Measurements from ENCODE around the gene IMP3. TPM values are rescaled to one million over a fixed set of nuclear protein-coding genes. Genes with fewer than 3 reads are reported as not detected.

IMP3 gene
- total RNA-seq, 1 experiment from 2014 or later = 123 TPM

GRCh38 chr15:75673426-75674235 lies 33.6 kb upstream of the IMP3 start:
- in situ Hi-C loops (cut with HindIII; ENCODE audit: low sequenced_read_pairs) = no loop called here
- DNase-seq (ENCODE audit: low spot score) = peak; percentile 34

- in situ Hi-C loops (cut with HindIII; ENCODE audit: low sequenced_read_pairs) = no loop called here
- DNase-seq (ENCODE audit: low spot score) = no peak
These were observed 32.8 kb upstream of the IMP3 start for GRCh38 chr15:75672646-75673425.

- DNase-seq (ENCODE audit: low spot score) = no peak
- in situ Hi-C loops (cut with HindIII; ENCODE audit: low sequenced_read_pairs) = no loop called here
These were observed 31.9 kb upstream of the IMP3 start for GRCh38 chr15:75671730-75672602.

GRCh38 chr15:75669879-75670212 lies 29.8 kb upstream of the IMP3 start:
- DNase-seq (ENCODE audit: low spot score) = no peak
- in situ Hi-C loops (cut with HindIII; ENCODE audit: low sequenced_read_pairs) = no loop called here

DNA sequence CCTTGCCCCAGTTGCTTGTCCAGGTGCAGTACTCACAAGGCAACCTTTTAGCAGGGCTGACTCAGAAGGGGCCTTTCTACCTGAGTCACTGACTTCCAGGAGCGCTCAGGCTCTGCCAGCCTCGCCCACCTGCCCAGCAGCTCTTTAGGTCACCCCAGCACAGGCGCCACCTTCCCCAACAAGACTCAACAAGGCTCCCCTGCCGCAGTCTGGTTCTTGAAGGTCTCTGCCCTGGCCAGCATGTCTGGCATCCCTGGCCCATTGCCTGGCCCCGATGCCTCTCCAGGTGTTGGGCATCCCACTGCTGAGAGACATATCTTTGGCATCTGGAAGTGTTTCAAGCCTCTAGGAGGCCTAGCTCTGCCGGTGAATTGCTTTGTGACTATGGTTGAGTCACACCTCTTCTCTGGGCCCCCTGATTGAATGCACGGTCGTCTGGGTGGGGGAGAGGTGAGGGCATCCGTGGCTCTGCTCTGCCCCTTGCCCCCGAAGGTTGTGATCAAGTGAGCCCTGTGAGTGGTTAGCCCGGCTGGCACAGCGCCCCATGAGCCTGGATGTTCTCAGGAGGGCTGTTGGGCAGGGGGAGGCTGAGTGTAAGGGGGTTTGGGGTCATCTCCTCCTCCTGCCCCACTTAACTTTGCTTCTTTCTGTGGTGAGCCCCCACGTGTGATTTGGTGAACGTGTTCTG lies 29.3 kb upstream of the IMP3 start:
- in situ Hi-C loops (cut with HindIII; ENCODE audit: low sequenced_read_pairs) = no loop called here
- DNase-seq (ENCODE audit: low spot score) = no peak

- in situ Hi-C loops (cut with HindIII; ENCODE audit: low sequenced_read_pairs) = no loop called here
- DNase-seq (ENCODE audit: low spot score) = no peak
These were observed 26.9 kb upstream of the IMP3 start for GRCh38 chr15:75666823-75667501.

GRCh38 chr15:75663931-75664421 lies 24.0 kb upstream of the IMP3 start:
- in situ Hi-C loops (cut with HindIII; ENCODE audit: low sequenced_read_pairs) = no loop called here
- DNase-seq (ENCODE audit: low spot score) = no peak

DNA sequence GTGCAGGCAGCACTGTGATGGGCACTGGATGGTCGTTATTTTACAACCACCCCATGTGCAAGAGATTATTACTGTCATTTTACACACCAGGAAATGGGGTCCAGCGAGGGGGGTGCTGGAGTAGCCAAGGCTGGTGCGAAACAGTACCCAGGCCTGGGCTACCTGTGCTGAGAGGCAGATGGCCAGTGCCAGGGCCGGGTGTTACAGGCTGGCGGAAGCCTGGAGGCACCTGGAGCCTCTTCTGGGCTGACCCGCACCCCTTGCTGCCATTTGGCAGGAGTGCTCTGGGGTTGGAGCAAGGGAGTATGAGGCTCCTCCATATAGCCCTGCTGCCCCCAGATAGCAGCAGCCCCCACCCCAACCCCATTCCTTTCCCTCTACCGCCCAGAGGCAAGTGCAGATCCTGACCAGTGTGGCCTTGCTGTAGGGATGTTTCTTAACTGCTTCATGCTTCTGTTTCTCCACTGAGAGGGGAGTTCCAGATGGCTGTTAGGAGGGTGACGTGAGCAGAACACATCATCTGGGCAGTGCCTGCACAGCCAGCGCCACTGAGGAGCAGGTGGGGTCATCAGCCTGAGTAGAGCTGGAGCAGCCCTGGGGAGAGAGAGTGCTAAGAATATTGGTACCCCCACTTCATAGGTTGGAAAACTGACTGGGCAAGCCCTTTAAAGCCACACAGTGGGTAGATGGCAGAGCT lies 22.9 kb upstream of the IMP3 start:
- in situ Hi-C loops (cut with HindIII; ENCODE audit: low sequenced_read_pairs) = no loop called here

GRCh38 chr15:75661756-75662140 lies 21.7 kb upstream of the IMP3 start:
- in situ Hi-C loops (cut with HindIII; ENCODE audit: low sequenced_read_pairs) = no loop called here
- DNase-seq (ENCODE audit: low spot score) = no peak

More for the DNA sequence above, 22.9 kb upstream of the IMP3 start:
- DNase-seq (ENCODE audit: low spot score) = no peak

- no peak for DNase-seq (ENCODE audit: low spot score)
- in situ Hi-C loops (cut with HindIII; ENCODE audit: low sequenced_read_pairs) = no loop called here
These were observed 21.2 kb upstream of the IMP3 start for GRCh38 chr15:75661100-75661755.

GRCh38 chr15:75659928-75660645 lies 20.1 kb upstream of the IMP3 start:
- in situ Hi-C loops (cut with HindIII; ENCODE audit: low sequenced_read_pairs) = no loop called here
- DNase-seq (ENCODE audit: low spot score) = no peak

DNA sequence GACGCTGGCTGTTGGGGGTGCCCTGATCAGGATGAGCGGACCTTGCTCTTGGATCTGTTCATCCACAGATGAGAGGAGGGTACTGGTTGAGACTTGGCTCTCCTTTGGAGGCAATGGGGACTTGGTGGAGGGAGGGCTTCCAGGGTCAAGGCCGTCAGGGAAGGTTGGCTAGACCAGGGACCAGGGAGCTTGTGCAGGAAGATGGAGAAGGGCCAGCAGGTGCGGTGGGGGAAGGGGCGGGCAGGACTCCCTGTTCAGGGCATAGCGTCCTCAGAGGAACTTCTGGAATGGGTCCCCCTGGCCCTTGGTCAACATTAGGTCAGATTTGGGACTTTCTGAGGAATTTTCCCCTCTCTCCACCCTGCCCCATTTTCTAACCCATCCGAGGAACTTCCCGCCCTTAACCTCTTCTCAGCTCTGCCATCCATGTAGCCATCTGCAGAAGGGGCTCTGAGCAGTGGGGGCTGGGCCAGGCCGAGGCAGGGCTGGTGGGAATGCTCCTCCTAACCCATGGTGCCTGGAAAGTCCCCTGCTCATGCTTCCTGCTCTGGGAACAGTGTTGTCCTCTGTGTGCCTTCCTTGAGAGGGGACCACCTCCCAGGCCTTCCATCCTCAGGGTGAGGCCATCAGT lies 19.2 kb upstream of the IMP3 start:
- in situ Hi-C loops (cut with HindIII; ENCODE audit: low sequenced_read_pairs) = no loop called here
- DNase-seq (ENCODE audit: low spot score) = no peak

DNA sequence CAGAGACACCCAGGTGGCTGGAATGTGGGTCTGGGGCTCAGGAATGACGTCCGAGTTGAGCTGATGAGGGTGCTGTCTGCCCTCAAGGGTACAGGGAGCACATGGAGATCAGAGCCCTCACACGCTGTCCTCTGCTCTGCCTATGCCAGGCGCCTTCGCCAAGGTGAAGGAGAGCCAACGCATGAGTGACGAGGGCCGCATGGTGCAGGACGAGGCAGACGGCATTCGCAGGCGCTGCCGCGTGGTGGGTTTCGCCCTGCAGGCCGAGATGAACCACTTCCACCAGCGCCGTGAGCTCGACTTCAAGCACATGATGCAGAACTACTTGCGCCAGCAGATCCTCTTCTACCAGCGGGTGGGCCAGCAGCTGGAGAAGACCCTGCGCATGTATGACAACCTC lies 16.8 kb upstream of the IMP3 start:
- no peak for DNase-seq (ENCODE audit: low spot score)
- in situ Hi-C loops (cut with HindIII; ENCODE audit: low sequenced_read_pairs) = no loop called here

GRCh38 chr15:75656331-75656730 lies 16.3 kb upstream of the IMP3 start:
- in situ Hi-C loops (cut with HindIII; ENCODE audit: low sequenced_read_pairs) = no loop called here
- DNase-seq (ENCODE audit: low spot score) = no peak

DNA sequence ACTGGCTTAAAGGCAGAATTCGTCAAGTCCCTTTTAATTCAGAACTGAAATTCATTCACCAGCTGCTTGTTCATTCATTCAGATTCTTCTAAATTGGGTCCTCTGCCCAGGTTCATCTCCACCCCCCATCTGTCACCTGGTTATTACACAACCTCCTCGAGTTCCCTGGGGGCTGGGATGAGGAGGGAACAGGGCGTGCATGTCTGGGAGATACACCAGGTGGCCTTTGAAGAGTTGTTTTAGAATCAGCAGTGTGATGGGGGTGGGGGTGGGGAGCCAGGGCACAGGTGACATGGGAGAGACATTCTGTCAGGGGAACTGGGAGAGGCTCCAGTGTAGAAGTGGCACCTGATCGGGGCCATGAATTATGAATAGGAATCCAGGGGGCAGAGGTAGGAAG lies 15.9 kb upstream of the IMP3 start:
- in situ Hi-C loops (cut with HindIII; ENCODE audit: low sequenced_read_pairs) = no loop called here

DNA sequence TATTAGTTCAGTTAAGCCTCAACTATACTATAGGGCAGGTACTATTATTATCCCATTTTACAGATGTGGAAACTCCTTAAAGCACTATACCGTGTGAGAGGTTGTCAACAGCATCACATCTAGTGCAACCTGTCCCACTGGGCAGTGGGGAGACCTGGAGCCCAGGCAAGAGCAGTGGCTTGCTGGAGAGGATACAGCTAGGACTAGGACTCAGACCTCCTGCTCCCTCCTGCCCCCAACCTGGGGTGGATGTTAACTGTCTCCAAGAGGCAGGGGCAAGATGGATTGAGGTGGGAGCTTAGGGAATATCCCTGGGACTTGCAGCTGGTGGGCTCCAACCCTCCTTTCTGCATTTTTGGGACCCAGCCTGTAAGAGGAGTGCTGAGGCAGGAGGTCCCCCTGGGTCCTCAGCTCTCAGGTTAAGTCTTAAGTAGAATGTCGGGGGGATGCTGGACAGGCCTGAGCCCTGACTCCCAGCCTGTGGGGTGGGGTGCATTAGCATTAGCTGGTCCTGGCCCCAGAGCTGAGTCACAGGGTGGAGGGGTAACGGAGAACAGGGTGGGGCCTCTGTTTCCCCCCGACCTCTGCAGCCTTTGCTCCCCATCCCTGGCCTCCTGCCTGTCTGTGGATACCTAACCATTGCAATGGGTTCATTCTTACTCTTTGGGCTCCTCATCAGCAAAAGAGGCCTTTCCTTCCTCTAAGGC lies 14.3 kb upstream of the IMP3 start:
- DNase-seq (ENCODE audit: low spot score) = no peak
- in situ Hi-C loops (cut with HindIII; ENCODE audit: low sequenced_read_pairs) = no loop called here

More for the DNA sequence above, 15.9 kb upstream of the IMP3 start:
- DNase-seq (ENCODE audit: low spot score) = peak; percentile 53

Measured in G401 (cell line).